HepG2 (cell line): ENCODE measurements around the gene PAQR5.

ENCODE experiments used
- BCL3 ChIP-seq: sonication (generic); formaldehyde crosslinking; IDR thresholded peaks from 2 replicates; pipeline ENCODE4 v1.5.1; 2020; ENCODE audit warnings: mild to moderate bottlenecking, missing genetic modification reagents, moderate library complexity
- BCLAF1 ChIP-seq: fragments of 450-650 bp; IDR thresholded peaks from 2 replicates; pipeline ENCODE4 v1.6.1; 2017; ENCODE audit warnings: mild to moderate bottlenecking
- CTCF ChIP-seq: sonication (generic); formaldehyde crosslinking; IDR thresholded peaks from 2 replicates; pipeline ENCODE4 v1.5.0; 2020; ENCODE audit warnings: mild to moderate bottlenecking, missing genetic modification reagents, moderate library complexity
- FIP1L1 ChIP-seq: fragments of 200-400 bp; formaldehyde crosslinking; IDR thresholded peaks from 2 replicates; pipeline ENCODE4 v1.6.1; 2018; ENCODE audit warnings: low read depth, mild to moderate bottlenecking, low read length, moderate library complexity, borderline replicate concordance; ENCODE audit not compliant: insufficient read depth
- HOXA7 ChIP-seq: sonication (generic); formaldehyde crosslinking; IDR thresholded peaks from 2 replicates; pipeline ENCODE4 v1.8.1; 2022; ENCODE audit warnings: mild to moderate bottlenecking, missing genetic modification reagents, moderate library complexity
- KDM1A ChIP-seq: IDR thresholded peaks from 2 replicates; pipeline ENCODE4 v1.6.1; 2016; ENCODE audit warnings: missing compliant biosample characterization
- KLF15 ChIP-seq: sonication (generic); formaldehyde crosslinking; IDR thresholded peaks from 2 replicates; pipeline ENCODE4 v1.8.1; 2023; ENCODE audit warnings: borderline replicate concordance, mild to moderate bottlenecking, inconsistent platforms, missing genetic modification reagents, mixed read lengths
- POLR2A ChIP-seq, 2 experiments: IDR thresholded peaks; 2 replicates each; pipeline ENCODE4 v1.6.1; 2011; ENCODE audit warnings: low read depth in 2 of 2, low read length in 2 of 2, mild to moderate bottlenecking in 1 of 2, moderate library complexity in 1 of 2; ENCODE audit not compliant: insufficient read depth in 1 of 2
- TCF7 ChIP-seq: sonication (generic); IDR thresholded peaks from 2 replicates; pipeline ENCODE4 v1.6.1; 2016; ENCODE audit warnings: antibody characterized with exemption, low read depth
- ZNF446 ChIP-seq: sonication (generic); formaldehyde crosslinking; IDR thresholded peaks from 2 replicates; pipeline ENCODE4 v1.5.0; 2020; ENCODE audit warnings: mild to moderate bottlenecking, missing genetic modification reagents

- TF ChIP-seq BCL3 (CRISPR knock-in tag) (no peak), ZNF446 (CRISPR knock-in tag) (no peak), KDM1A (no peak), FIP1L1 (no peak), CTCF (CRISPR knock-in tag) (no peak), BCLAF1 (no peak), POLR2A (IDR thresholded peaks at IDR 0.05; ENCODE audit: insufficient read depth in 1 of 2, low read depth in 2 of 2, low read length in 2 of 2) (no peak), HOXA7 (CRISPR knock-in tag) (no peak), TCF7 (no peak), KLF15 (no peak)
Measured at GRCh38 chr15:69290346-69291164, 8.2 kb upstream of the PAQR5 start.
